ENCODE data around the gene CLIC3.

CLIC3 gene

GRCh38 chr9:137027369-137028262 is 31.2 kb upstream of the CLIC3 start, which contains the start of gene ABCA2:
Gene ABCA2, minus strand, starts transcription at chr9:137028237. Its CDS starts 97 bp downstream, at chr9:137028140.
- Histone ChIP-seq H3F3A (ENCODE audit: insufficient read depth, low read length) (peaks cover 5% of the 10 kb centered on the region; the same call in 1 of the 2 replicates), H3K9me2 (replicated peaks; ENCODE audit: insufficient read depth, low read length) (no peaks in the 10 kb centered on the region), H2AFZ (ENCODE audit: low read length) (peak within 1 kb of the TSS; percentile 90), H3K27me3 (replicated peaks; ENCODE audit: insufficient read depth, low read length) (peaks cover 57% of the 10 kb centered on the region), H4K20me1 (ENCODE audit: insufficient read depth, low read length) (no peaks in the 10 kb centered on the region), H3K36me3 (replicated peaks; ENCODE audit: insufficient read depth, low read length) (no peaks in the 10 kb centered on the region), H3K79me2 (ENCODE audit: low read length) (no peaks in the 10 kb centered on the region), H3K9ac (ENCODE audit: low read length) (no peak within 1 kb of the TSS), H3K4me3 (ENCODE audit: low read length) (peak within 1 kb of the TSS; percentile 65), H3K4me1 (ENCODE audit: low read length) (peaks cover 12% of the 10 kb centered on the region), H3K9me3 (replicated peaks; ENCODE audit: insufficient read depth, low read length) (no peaks in the 10 kb centered on the region), H3K27ac (ENCODE audit: low read length) (no peak within 1 kb of the TSS), H3K4me2 (ENCODE audit: low read depth, low read length) (peak within 1 kb of the TSS; percentile 99)
- no peak for DNase-seq
- TF ChIP-seq EZH2phosphoT487 (IDR thresholded peaks at IDR 0.05; ENCODE audit: low read length): no peak
- no peak for TF ChIP-seq EZH2 (optimal IDR thresholded peaks at IDR 0.05; ENCODE audit: low read depth, low read length)
- TF ChIP-seq, protein P1, sequence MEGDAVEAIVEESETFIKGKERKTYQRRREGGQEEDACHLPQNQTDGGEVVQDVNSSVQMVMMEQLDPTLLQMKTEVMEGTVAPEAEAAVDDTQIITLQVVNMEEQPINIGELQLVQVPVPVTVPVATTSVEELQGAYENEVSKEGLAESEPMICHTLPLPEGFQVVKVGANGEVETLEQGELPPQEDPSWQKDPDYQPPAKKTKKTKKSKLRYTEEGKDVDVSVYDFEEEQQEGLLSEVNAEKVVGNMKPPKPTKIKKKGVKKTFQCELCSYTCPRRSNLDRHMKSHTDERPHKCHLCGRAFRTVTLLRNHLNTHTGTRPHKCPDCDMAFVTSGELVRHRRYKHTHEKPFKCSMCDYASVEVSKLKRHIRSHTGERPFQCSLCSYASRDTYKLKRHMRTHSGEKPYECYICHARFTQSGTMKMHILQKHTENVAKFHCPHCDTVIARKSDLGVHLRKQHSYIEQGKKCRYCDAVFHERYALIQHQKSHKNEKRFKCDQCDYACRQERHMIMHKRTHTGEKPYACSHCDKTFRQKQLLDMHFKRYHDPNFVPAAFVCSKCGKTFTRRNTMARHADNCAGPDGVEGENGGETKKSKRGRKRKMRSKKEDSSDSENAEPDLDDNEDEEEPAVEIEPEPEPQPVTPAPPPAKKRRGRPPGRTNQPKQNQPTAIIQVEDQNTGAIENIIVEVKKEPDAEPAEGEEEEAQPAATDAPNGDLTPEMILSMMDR (IDR thresholded peaks at IDR 0.05; ENCODE audit: low read length): no peak

DNA sequence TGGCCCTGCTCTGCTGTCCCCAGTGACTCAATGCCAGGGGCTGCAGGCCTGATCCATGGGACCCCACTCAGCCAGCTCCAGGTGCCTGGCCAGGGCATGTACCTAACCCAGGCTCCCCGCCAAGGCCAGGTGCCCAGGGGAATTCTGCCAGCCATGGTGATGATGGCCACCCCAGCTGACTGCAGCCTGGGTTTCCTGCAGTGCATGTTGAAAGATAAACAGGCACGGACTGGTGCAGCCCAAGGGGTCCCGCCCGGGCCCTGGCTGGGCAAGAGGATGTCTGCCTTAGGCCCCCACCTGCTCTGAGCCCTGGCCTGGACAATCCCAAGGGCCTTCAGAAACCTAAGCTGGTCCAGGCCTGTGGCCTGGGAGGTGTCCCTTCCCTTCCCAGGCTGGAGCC is 30.5 kb upstream of the CLIC3 start:
- Histone ChIP-seq H3K27ac (ENCODE audit: low read length) (no peak overlapping the region), H3K4me1 (ENCODE audit: low read length) (peaks cover 12% of the 10 kb centered on the region), H3K9ac (ENCODE audit: low read length) (no peak overlapping the region), H3K4me3 (ENCODE audit: low read length) (no peak overlapping the region), H2AFZ (ENCODE audit: low read length) (no peak overlapping the region), H3F3A (ENCODE audit: insufficient read depth, low read length) (peaks cover 5% of the 10 kb centered on the region; the same call in 1 of the 2 replicates), H3K9me3 (replicated peaks; ENCODE audit: insufficient read depth, low read length) (no peaks in the 10 kb centered on the region), H3K36me3 (replicated peaks; ENCODE audit: insufficient read depth, low read length) (no peaks in the 10 kb centered on the region), H3K27me3 (replicated peaks; ENCODE audit: insufficient read depth, low read length) (peaks cover 49% of the 10 kb centered on the region), H3K79me2 (ENCODE audit: low read length) (no peaks in the 10 kb centered on the region), H3K9me2 (replicated peaks; ENCODE audit: insufficient read depth, low read length) (no peaks in the 10 kb centered on the region), H3K4me2 (ENCODE audit: low read depth, low read length) (no peak overlapping the region), H4K20me1 (ENCODE audit: insufficient read depth, low read length) (no peaks in the 10 kb centered on the region)
- TF ChIP-seq EZH2phosphoT487 (IDR thresholded peaks at IDR 0.05; ENCODE audit: low read length): no peak
- TF ChIP-seq, protein P1 (IDR thresholded peaks at IDR 0.05; ENCODE audit: low read length): no peak
- TF ChIP-seq EZH2 (optimal IDR thresholded peaks at IDR 0.05; ENCODE audit: low read depth, low read length): no peak
- no peak for DNase-seq

- Histone ChIP-seq H3K4me3 (ENCODE audit: low read length) (no peak overlapping the region), H2AFZ (ENCODE audit: low read length) (no peak overlapping the region), H3K36me3 (replicated peaks; ENCODE audit: insufficient read depth, low read length) (no peaks in the 10 kb centered on the region), H4K20me1 (ENCODE audit: insufficient read depth, low read length) (no peaks in the 10 kb centered on the region), H3K9me2 (replicated peaks; ENCODE audit: insufficient read depth, low read length) (no peaks in the 10 kb centered on the region), H3K4me1 (ENCODE audit: low read length) (peaks cover 12% of the 10 kb centered on the region), H3K27me3 (replicated peaks; ENCODE audit: insufficient read depth, low read length) (peaks cover 44% of the 10 kb centered on the region), H3K27ac (ENCODE audit: low read length) (no peak overlapping the region), H3K79me2 (ENCODE audit: low read length) (no peaks in the 10 kb centered on the region), H3K9ac (ENCODE audit: low read length) (no peak overlapping the region), H3K9me3 (replicated peaks; ENCODE audit: insufficient read depth, low read length) (no peaks in the 10 kb centered on the region), H3K4me2 (ENCODE audit: low read depth, low read length) (no peak overlapping the region), H3F3A (ENCODE audit: insufficient read depth, low read length) (peaks cover 5% of the 10 kb centered on the region; the same call in 1 of the 2 replicates)
- no peak for TF ChIP-seq EZH2 (optimal IDR thresholded peaks at IDR 0.05; ENCODE audit: low read depth, low read length)
- no peak for TF ChIP-seq EZH2phosphoT487 (IDR thresholded peaks at IDR 0.05; ENCODE audit: low read length)
- TF ChIP-seq, protein P1 (IDR thresholded peaks at IDR 0.05; ENCODE audit: low read length): no peak
- DNase-seq: no peak
These were observed 30.0 kb upstream of the CLIC3 start for GRCh38 chr9:137026384-137026783.
